ENCODE data around the gene RAB4B. TPM values are rescaled to one million over a fixed set of nuclear protein-coding genes. Genes with fewer than 3 reads are reported as not detected.

RAB4B gene
- 11.4 and 11.6 TPM in 2 replicates for total RNA-seq

GRCh38 chr19:40777937-40778705, at the start of gene RAB4B:
Gene RAB4B, plus strand, starts transcription at chr19:40778247. Its CDS starts 129 bp downstream, at chr19:40778376.

GRCh38 chr19:40750058-40750873, 27.8 kb upstream of the RAB4B start, which contains the start of gene ACTMAP:
Gene ACTMAP, minus strand, starts transcription at chr19:40750477. Its CDS starts 674 bp downstream, at chr19:40749803.

GRCh38 chr19:40750874-40751537, 27.0 kb upstream of the RAB4B start, which contains the start of gene SNRPA:
Gene SNRPA, plus strand, starts transcription at chr19:40751203. Its CDS starts 206 bp downstream, at chr19:40751409.

GRCh38 chr19:40774916-40775631, 3.0 kb upstream of the RAB4B start, which contains the start of gene MIA:
Gene MIA, plus strand, starts transcription at chr19:40775521. Its CDS starts 22 bp downstream, at chr19:40775543.

GRCh38 chr19:40798683-40799557, 20.9 kb downstream of the RAB4B start, which contains the start of gene EGLN2:
Gene EGLN2, plus strand, starts transcription at chr19:40799191. Its CDS starts 1,382 bp downstream, at chr19:40800573.

Other genes starting within 250 kb of the RAB4B start
- gene SHKBP1, start 201.4 kb upstream of the RAB4B start, total RNA-seq, result 23.1 and 34.7 TPM in 2 replicates
- gene LTBP4, start 176.9 kb upstream of the RAB4B start, total RNA-seq, result 8.2 and 19.2 TPM in 2 replicates
- gene NUMBL, start 87.6 kb upstream of the RAB4B start, total RNA-seq, result 12.6 and 19.2 TPM in 2 replicates
- gene COQ8B, start 61.4 kb upstream of the RAB4B start, total RNA-seq, result 23.4 and 24.7 TPM in 2 replicates
- gene ITPKC, start 61.1 kb upstream of the RAB4B start, total RNA-seq, result 14.6 and 18.7 TPM in 2 replicates
- gene ACTMAP, start 27.8 kb upstream of the RAB4B start, total RNA-seq, result under 0.01 and 0.65 TPM in 2 replicates
- gene SNRPA, start 27.0 kb upstream of the RAB4B start, total RNA-seq, result 18.8 and 21.3 TPM in 2 replicates
- not detected in 2 replicates for gene MIA, start 2.7 kb upstream of the RAB4B start, total RNA-seq
- 91.5 and 94.8 TPM in 2 replicates for gene EGLN2, start 20.9 kb downstream of the RAB4B start, total RNA-seq
- not detected in 2 replicates for gene CYP2A6, start 72.2 kb downstream of the RAB4B start, total RNA-seq
- not detected in 2 replicates for gene CYP2A7, start 104.0 kb downstream of the RAB4B start, total RNA-seq
- gene CYP2B6, start 213.0 kb downstream of the RAB4B start, total RNA-seq, result not detected in 2 replicates

Data from epithelial cell of umbilical artery (primary cell).